ENCODE measurements around the gene REV1. TPM values are rescaled to one million over a fixed set of nuclear protein-coding genes. Genes with fewer than 3 reads are reported as not detected.
"Not testable (repeated sequence)": the region's sequence is repeated elsewhere in the genome, so short reads cannot be mapped to it uniquely, and the experiment has no call there.

Gene REV1
- total RNA-seq, 2 donors from 2014 or later = 22.3 to 26.4 TPM

DNA sequence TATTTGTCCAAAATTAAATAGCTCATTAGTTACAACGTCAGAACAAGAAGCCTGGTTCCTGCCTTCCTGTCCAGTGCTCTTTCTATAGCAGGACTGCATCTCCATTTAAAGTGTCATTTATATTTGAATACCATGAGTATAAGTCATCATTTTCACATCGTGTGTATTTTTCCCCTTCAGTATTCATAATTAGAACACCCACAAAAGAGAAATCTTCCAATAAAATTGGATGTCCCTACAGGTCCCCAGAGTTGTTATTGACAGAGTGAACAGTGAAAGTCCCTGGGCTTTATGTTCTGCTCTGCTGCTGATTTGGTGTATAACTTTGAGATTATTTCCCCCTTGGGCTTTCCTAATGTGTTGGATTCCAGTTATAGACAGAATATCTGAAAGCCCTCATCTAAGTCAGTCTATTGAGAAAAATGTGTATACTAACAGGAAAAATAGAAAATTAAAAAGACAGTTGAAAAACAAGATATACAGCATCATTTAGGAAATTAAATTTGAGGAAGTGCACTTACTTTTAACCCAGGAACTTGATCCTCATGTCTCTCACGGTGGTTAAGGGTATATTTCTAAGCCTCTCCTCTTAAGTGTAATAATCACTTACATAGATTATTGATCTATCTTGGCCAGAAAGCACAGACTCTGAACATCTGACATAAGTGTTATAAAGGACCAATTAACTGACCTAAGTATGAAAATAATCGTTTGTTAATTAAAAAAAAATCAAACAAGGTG, 15.2 kb upstream of the REV1 start:
- Histone ChIP-seq H3K9me3 (no peaks in the 10 kb centered on the region), H3K27me3 (no peaks in the 10 kb centered on the region), H3K27ac (no peak overlapping the region), H3K36me3 (no peaks in the 10 kb centered on the region), H3K4me3 (no peak overlapping the region), H3K4me1 (no peaks in the 10 kb centered on the region)
- no peak for TF ChIP-seq CTCF (IDR thresholded peaks at IDR 0.05)
- no peak for DNase-seq (ENCODE audit: low spot score)

DNA sequence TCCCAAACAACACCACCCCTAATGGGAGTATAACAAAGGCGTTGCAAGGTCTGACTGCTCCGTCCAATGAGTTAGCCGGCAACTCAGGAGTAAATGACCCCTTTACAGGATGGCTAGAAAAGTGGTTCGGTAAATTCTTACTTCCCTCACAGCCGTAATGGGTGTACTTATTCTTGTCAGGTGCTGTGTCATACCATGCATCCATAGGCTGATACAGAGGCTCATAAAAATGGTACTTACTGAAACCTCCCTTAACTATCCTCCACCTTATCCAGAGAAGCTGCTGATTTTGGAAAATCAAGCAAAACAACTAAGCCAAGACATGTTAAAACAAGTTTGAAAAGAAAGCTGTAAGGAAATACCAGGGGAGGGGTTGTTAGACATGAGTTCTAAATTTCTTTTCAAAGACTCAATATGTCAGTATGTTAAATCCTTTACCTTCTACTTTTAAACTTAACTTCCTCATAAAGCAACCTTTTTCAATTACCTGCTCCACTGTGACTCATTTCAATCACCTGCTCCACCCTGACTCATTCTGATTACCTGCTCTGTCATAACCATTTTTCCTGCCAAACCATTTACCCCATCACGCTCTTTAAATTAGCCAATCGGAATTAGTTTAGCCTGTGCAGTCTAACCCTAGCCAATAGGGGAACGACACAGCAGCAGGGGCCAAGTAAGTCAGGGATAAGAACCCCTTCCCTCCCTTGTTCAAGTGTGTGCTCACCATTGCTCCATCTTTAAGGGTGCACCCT, 14.0 kb upstream of the REV1 start:
- not testable (repeated sequence) for DNase-seq (ENCODE audit: low spot score); H3K4me1 ChIP-seq; H3K27ac ChIP-seq; H3K4me3 ChIP-seq; H3K36me3 ChIP-seq; H3K9me3 ChIP-seq; H3K27me3 ChIP-seq

DNA sequence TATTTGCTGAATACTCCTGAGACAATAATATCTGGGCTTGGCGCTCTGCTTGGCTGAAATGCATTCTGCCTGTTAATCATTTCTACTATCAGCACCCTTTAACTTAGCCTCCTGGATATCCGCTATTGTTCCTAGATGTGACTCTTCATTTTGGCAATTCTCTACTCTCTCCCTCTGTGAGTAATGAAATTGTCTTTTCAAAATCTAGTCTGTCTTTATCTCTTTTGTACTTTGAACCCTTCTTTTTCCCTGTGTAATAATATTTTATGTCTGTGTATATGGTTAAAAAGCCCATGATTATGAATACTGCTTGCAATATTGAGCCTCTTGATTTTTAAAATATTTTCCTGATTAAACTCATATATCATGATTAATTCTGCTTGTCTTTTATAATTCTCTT, 6.2 kb upstream of the REV1 start:
- Histone ChIP-seq H3K27me3 (no peaks in the 10 kb centered on the region), H3K9me3 (no peaks in the 10 kb centered on the region), H3K4me1 (peaks cover 0 to under 1% of the 10 kb centered on the region in 2 donors), H3K4me3 (no peak overlapping the region), H3K27ac (no peak overlapping the region), H3K36me3 (no peaks in the 10 kb centered on the region)
- DNase-seq (ENCODE audit: low spot score) = no peak
- no peak for TF ChIP-seq CTCF (IDR thresholded peaks at IDR 0.05)

GRCh38 chr2:99495115-99495860, 5.5 kb upstream of the REV1 start:
- Histone ChIP-seq H3K4me1 (peaks cover 0 to 7% of the 10 kb centered on the region in 2 donors), H3K4me3 (no peak overlapping the region), H3K27me3 (no peaks in the 10 kb centered on the region), H3K27ac (no peak overlapping the region), H3K9me3 (no peaks in the 10 kb centered on the region), H3K36me3 (no peaks in the 10 kb centered on the region)
- DNase-seq (ENCODE audit: low spot score) = no peak
- TF ChIP-seq CTCF (IDR thresholded peaks at IDR 0.05) = no peak

- Histone ChIP-seq H3K27ac (no peak overlapping the region), H3K9me3 (no peaks in the 10 kb centered on the region)
- no peak for DNase-seq (ENCODE audit: low spot score)
These were observed 2.9 kb upstream of the REV1 start for GRCh38 chr2:99492721-99493120.

More at GRCh38 chr2:99492721-99493120, 2.9 kb upstream of the REV1 start:
- H3K27me3 ChIP-seq = no peaks in the 10 kb centered on the region
- peaks cover 0 to 18% of the 10 kb centered on the region in 2 donors for H3K4me1 ChIP-seq
- no peak overlapping the region for H3K4me3 ChIP-seq
- no peak for TF ChIP-seq CTCF (IDR thresholded peaks at IDR 0.05)
- H3K36me3 ChIP-seq = no peaks in the 10 kb centered on the region
